Hepatocyte (in vitro differentiated cells): Measurements from ENCODE around the gene GJB5.

Source experiments
- CTCF ChIP-seq: fragments of 200-600 bp; sonication (generic); IDR thresholded peaks from 2 replicates; pipeline ENCODE4 v1.5.1; 2016; ENCODE audit warnings: antibody characterized with exemption, mild to moderate bottlenecking; ENCODE audit not compliant: poor library complexity
- EZH2 ChIP-seq: fragments of 200-600 bp; sonication (generic); IDR thresholded peaks from 2 replicates; pipeline ENCODE4 v1.6.1; 2016; ENCODE audit warnings: antibody characterized with exemption, mild to moderate bottlenecking, borderline replicate concordance
- EZH2phosphoT487 ChIP-seq: fragments of 200-600 bp; sonication (generic); IDR thresholded peaks from one replicate; pipeline ENCODE4 v1.6.1; 2018; ENCODE audit warnings: antibody characterized with exemption, mild to moderate bottlenecking, low read depth, moderate library complexity; ENCODE audit not compliant: unreplicated experiment, severe bottlenecking

DNA sequence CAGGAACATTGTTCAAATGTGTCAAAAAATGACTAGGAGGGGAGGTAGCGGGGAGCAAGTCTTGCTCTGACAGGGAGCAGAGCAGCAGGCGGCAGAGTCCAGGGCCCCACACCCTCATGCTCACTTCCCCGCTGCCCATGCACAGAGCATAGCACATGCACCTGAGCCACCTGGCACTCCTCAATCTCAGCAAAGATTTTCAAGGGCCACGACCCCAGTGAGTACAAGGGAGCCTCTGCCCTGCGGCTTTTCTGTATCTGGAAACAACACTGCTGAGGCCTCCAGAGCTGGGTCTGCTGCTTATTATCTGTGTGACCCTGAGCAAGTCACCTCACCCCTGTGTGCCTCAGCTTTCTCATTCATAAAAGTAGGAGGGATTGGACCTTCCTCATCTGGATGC is 25.1 kb downstream of the GJB5 start:
- no peak for TF ChIP-seq CTCF
- TF ChIP-seq EZH2, result no peak
- TF ChIP-seq EZH2phosphoT487, result no peak
